ENCODE measurements around the gene YIPF1. TPM values are rescaled to one million over a fixed set of nuclear protein-coding genes. Genes with fewer than 3 reads are reported as not detected.
A peak's percentile ranks its signal among the peaks of the same experiment; 100 is the strongest.

Gene YIPF1
- polyA plus RNA-seq (2013, experiment 1 of 4): 51.0 TPM
- polyA plus RNA-seq (2013, experiment 2 of 4): 55.2 TPM
- 37.0 TPM for polyA plus RNA-seq (2013, experiment 3 of 4)
- polyA plus RNA-seq (2013, experiment 4 of 4): 40.8 TPM

DNA sequence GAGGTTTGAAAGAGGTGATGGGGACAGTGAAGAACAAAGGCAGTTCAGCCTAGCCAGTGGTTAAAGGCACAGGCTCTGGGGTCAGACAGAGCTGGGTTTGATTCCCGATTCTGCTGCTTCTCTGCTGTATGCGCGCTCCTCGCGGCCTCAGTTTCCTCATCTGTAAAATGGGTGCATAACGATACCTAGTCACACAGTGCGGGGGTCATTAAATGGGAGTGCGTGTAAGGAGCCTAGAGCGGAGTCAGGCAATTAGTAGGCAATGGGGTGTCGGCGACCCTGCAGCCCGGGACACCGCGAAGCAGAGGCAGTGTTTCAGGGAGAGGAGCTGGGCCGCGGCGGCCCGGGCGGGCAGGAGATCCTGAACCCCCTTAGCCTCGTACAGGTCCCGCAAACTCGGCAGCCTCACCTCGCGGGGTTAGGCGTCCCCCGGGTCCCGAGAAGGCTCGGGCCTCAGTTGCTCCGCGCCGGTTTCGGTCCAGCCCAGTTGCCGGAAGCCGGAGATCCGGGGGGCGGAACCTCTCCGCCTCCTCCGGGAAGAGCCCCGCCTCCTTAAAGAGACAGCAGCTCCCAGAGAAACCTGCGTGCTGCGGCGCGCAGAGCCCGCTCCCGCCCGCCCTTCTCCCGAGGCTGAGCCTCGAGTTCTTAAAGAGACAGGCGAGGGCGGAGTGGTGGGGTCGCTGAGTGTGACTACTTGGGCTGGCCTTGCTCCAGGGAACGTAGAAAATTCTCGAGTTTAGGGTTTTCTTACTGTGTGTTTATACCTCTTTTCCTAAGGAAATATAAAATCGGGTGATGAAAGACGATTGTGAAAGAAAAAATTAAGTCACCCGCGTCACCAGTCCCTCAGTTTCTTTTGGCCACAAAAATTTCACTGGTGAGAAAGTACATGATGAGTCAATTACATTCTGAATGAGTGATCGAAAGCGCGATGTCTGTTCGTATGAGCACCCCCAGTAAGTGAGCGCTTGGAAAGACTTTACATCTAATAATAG is at the start of gene YIPF1:
TSS of gene YIPF1 (minus strand) at position 494 of the 995 bp plus-strand sequence. CDS start 860 bp downstream, outside the sequence.
- H3K36me3 ChIP-seq (ENCODE audit: control insufficient read depth, insufficient read depth, low read length): no peaks in the 10 kb centered on the region
- peak within 1 kb of the TSS; percentile 84 for H3K4me3 ChIP-seq (ENCODE audit: insufficient read depth, low read depth, low read length)
- no peaks in the 10 kb centered on the region for H3K9me3 ChIP-seq (ENCODE audit: control insufficient read depth, low read length)
- WGBS, 2 experiments: 8% methylated on average over 61 to 62 of the region's 62 CpGs
- no peak within 1 kb of the TSS for H3K27ac ChIP-seq (ENCODE audit: insufficient read depth, low read depth, low read length, poor library complexity, severe bottlenecking)
- no peaks in the 10 kb centered on the region for H3K4me1 ChIP-seq (ENCODE audit: control insufficient read depth, insufficient read depth, low read length)
- no peaks in the 10 kb centered on the region for H3K27me3 ChIP-seq (ENCODE audit: control insufficient read depth, insufficient read depth, low read length, poor library complexity, severe bottlenecking)

DNA sequence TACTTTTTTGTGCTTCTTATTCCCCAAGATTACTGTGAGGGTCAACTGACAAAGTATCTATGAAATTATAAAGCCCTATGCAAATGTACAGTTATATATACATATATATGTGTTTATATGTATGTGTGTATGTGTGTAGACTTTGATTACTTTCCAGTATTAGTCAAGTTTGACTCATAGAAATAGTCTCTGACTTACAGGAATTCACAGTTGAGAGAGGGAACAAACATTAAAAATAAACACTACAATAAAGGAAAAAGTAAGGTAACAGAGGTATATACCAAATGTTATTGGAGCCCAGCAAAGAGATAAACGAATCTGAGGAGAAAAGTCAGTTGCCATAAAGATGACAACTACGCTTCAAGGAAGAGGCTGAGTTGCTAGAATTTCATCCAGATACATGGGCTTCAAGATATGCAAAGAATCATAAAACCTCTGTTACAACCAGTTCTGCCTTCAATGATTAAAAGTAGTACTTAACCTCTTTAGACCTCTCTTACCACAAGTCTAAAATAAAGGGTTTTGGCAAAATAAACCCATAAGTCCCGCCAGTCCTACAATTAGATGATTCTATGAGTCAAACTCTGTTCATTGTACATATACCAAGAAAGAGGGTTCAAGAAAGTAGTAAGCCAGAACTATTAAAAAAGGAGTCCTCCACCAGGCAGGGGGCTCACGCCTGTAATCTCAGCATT is 48.7 kb upstream of the YIPF1 start:
- 93 to 94% methylated on average over 4 of the region's 4 CpGs for WGBS, 2 experiments
- Histone ChIP-seq H3K4me3 (ENCODE audit: insufficient read depth, low read depth, low read length) (no peak overlapping the region), H3K9me3 (ENCODE audit: control insufficient read depth, low read length) (peaks cover 3% of the 10 kb centered on the region), H3K36me3 (ENCODE audit: control insufficient read depth, insufficient read depth, low read length) (peaks cover 10% of the 10 kb centered on the region), H3K27ac (ENCODE audit: insufficient read depth, low read depth, low read length, poor library complexity, severe bottlenecking) (no peak overlapping the region), H3K4me1 (ENCODE audit: control insufficient read depth, insufficient read depth, low read length) (peaks cover 4% of the 10 kb centered on the region), H3K27me3 (ENCODE audit: control insufficient read depth, insufficient read depth, low read length, poor library complexity, severe bottlenecking) (no peaks in the 10 kb centered on the region)

DNA sequence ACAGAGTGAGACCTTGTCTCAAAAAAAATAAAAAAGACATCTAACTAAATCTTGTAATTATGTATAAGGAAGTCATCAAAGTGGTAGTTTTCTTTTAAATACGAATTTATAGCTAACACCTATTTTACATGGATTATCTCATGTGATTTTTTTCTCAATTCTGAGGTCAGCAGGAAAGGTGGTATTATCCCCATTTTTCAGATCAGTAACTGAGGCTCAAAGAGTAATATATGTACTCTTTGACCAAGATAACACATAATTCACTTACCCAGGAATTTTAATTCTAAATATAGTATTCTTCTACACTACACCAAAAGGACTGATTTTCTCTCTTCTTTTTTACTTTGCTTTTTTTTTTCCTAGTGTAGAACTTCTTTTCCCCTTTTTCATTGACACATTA is 46.8 kb upstream of the YIPF1 start:
- no peaks in the 10 kb centered on the region for H3K4me1 ChIP-seq (ENCODE audit: control insufficient read depth, insufficient read depth, low read length)
- peaks cover 12% of the 10 kb centered on the region for H3K36me3 ChIP-seq (ENCODE audit: control insufficient read depth, insufficient read depth, low read length)
- H3K9me3 ChIP-seq (ENCODE audit: control insufficient read depth, low read length): peaks cover 3% of the 10 kb centered on the region
- no peak overlapping the region for H3K27ac ChIP-seq (ENCODE audit: insufficient read depth, low read depth, low read length, poor library complexity, severe bottlenecking)
- H3K4me3 ChIP-seq (ENCODE audit: insufficient read depth, low read depth, low read length): no peak overlapping the region
- H3K27me3 ChIP-seq (ENCODE audit: control insufficient read depth, insufficient read depth, low read length, poor library complexity, severe bottlenecking): no peaks in the 10 kb centered on the region
- 100% methylated on average over 1 of the region's 1 CpG; no CpG with 5 or more reads in 1 of the 2 experiments for WGBS, 2 experiments

DNA sequence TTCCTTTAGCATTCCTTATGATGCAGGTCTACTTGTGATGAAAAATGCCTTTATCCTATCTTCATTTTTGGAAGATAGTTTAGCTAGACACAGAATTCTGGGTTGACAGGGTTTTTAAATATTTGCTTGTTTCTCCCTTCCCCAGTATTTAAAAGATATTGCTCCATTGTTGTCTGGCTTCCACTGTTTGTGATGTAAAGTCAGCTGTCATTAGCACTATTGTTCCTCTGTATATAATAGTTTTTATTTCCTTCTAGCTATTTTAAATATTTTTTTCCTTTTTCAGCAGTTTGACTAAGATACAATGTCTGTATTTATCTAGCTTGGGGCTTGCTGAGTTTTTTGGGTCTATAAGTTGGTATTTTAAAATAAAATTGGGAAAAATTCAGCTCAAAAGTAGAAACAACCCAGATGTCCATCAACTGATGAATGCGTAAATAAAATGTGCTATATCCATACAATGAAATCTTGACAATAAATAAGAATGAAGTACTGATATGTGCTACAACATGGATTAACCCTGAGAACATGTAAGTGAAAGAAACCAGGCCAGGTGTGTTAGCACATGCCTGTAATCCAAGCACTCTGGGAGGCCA is 44.7 kb upstream of the YIPF1 start:
- H3K27me3 ChIP-seq (ENCODE audit: control insufficient read depth, insufficient read depth, low read length, poor library complexity, severe bottlenecking): no peaks in the 10 kb centered on the region
- H3K4me1 ChIP-seq (ENCODE audit: control insufficient read depth, insufficient read depth, low read length): no peaks in the 10 kb centered on the region

DNA sequence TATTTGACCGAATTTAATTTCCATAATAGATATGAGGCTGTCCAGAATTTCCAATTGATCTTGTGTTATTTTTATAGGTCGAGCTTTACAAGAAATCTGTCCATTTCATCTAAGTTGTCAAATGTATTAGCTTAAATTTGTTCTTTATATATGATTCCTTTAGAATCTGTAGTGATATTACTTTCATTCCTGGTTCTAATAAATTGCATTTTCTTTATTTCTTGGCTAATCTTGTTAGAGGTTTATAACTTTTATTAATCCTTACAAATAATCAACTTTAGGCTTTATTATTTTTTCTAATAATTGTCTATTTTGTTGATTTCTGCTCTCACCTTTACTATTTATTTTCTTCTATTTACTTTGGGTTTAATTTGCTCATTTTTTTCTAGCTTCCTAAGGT is 41.9 kb upstream of the YIPF1 start:
- Histone ChIP-seq H3K4me1 (ENCODE audit: control insufficient read depth, insufficient read depth, low read length) (no peaks in the 10 kb centered on the region), H3K9me3 (ENCODE audit: control insufficient read depth, low read length) (peaks cover 3% of the 10 kb centered on the region), H3K36me3 (ENCODE audit: control insufficient read depth, insufficient read depth, low read length) (peaks cover 15% of the 10 kb centered on the region), H3K4me3 (ENCODE audit: insufficient read depth, low read depth, low read length) (no peak overlapping the region), H3K27ac (ENCODE audit: insufficient read depth, low read depth, low read length, poor library complexity, severe bottlenecking) (no peak overlapping the region), H3K27me3 (ENCODE audit: control insufficient read depth, insufficient read depth, low read length, poor library complexity, severe bottlenecking) (no peaks in the 10 kb centered on the region)
- 83 to 100% methylated on average over 1 to 2 of the region's 2 CpGs for WGBS, 2 experiments

More for the DNA sequence above, 44.7 kb upstream of the YIPF1 start:
- WGBS, 2 experiments: 100% methylated on average over 1 of the region's 1 CpG; no CpG with 5 or more reads in 1 of the 2 experiments
- H3K36me3 ChIP-seq (ENCODE audit: control insufficient read depth, insufficient read depth, low read length): peaks cover 12% of the 10 kb centered on the region
- no peak overlapping the region for H3K27ac ChIP-seq (ENCODE audit: insufficient read depth, low read depth, low read length, poor library complexity, severe bottlenecking)
- peaks cover 3% of the 10 kb centered on the region for H3K9me3 ChIP-seq (ENCODE audit: control insufficient read depth, low read length)
- no peak overlapping the region for H3K4me3 ChIP-seq (ENCODE audit: insufficient read depth, low read depth, low read length)

DNA sequence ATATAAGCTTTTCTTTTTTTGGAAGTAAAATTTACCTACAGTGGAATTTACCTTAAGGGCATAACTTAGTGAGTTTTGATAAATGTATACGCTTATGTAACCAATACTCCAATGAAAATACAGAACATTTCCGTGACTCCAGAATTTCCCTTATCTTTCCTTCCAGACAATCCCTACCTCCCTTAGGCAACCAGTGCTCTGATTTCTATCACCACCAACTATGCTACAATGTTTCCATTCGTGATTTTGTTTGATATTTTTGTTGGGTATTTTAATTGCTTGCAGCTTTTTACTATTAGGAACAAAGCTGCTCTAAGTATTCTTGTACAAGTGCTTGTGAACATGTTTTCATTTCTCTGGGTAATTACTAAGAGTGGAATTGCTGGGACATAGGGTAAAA is 41.3 kb upstream of the YIPF1 start:
- H3K9me3 ChIP-seq (ENCODE audit: control insufficient read depth, low read length): peaks cover 3% of the 10 kb centered on the region
- WGBS, 2 experiments: 87 to 88% methylated on average over 3 of the region's 3 CpGs
- peaks cover 15% of the 10 kb centered on the region for H3K36me3 ChIP-seq (ENCODE audit: control insufficient read depth, insufficient read depth, low read length)
- no peak overlapping the region for H3K4me3 ChIP-seq (ENCODE audit: insufficient read depth, low read depth, low read length)
- H3K27me3 ChIP-seq (ENCODE audit: control insufficient read depth, insufficient read depth, low read length, poor library complexity, severe bottlenecking): no peaks in the 10 kb centered on the region
- no peak overlapping the region for H3K27ac ChIP-seq (ENCODE audit: insufficient read depth, low read depth, low read length, poor library complexity, severe bottlenecking)
- H3K4me1 ChIP-seq (ENCODE audit: control insufficient read depth, insufficient read depth, low read length): no peaks in the 10 kb centered on the region

DNA sequence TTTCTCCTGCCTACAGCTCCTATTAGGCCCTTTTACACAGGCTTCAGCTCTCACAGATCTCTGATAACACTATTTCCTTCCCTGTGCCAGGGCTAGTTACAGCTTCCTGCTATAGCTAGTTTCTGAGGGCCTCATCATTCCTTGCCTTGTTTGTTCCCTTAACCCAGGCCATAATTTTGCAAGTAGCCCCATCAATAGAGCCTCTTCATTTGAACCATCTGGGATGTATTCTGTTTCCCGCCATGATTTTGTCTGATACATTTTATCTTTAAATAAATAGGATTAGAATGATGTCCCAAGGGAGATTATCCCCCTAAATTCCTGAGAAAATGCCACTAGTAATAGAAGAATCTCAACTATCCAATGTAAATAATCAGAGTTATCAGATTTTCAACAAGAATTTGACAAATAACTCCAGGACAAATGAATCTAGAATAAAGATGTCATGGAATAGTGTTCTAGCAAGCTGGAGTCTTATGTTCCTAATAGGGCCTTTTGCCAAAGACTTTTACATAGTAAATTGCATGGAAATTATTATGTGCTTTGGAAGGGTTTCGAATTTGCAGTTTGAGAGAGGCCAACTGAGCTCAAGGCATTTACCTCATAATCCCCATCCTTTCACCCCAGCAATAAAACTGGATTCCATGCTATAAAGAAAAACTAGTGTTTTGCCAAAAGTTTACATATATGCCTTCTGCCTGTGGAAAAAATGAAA is 39.8 kb upstream of the YIPF1 start:
- 100% methylated on average over 2 of the region's 2 CpGs; no CpG with 5 or more reads in 1 of the 2 experiments for WGBS, 2 experiments

DNA sequence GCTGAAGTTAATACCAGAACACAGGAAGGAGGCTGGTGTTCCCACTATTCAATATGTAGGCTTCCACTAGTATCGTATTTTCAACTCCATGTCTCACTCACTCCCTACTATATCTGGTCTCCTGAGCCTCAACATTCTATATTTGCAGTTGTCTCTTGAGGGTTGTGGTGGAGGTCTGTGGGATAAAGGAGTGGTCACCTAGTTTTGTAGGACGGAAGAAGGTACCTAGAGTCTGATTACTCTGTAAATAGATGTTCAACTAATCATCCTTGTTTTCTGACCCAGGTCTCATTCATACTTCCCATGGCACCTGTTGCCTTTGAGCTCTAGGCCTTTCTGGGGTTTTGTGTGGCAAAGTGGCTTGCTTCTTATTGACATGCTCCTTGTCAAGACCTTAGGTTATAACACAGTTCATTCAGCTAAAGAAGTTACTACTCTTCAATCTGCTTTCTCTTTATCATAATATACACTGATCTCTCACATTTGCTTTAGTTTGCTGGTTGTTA is 37.8 kb upstream of the YIPF1 start:
- Histone ChIP-seq H3K4me1 (ENCODE audit: control insufficient read depth, insufficient read depth, low read length) (no peaks in the 10 kb centered on the region), H3K36me3 (ENCODE audit: control insufficient read depth, insufficient read depth, low read length) (peaks cover 5% of the 10 kb centered on the region), H3K27me3 (ENCODE audit: control insufficient read depth, insufficient read depth, low read length, poor library complexity, severe bottlenecking) (no peaks in the 10 kb centered on the region), H3K9me3 (ENCODE audit: control insufficient read depth, low read length) (no peaks in the 10 kb centered on the region), H3K4me3 (ENCODE audit: insufficient read depth, low read depth, low read length) (no peak overlapping the region), H3K27ac (ENCODE audit: insufficient read depth, low read depth, low read length, poor library complexity, severe bottlenecking) (no peak overlapping the region)
- 100% methylated on average over 2 of the region's 2 CpGs for WGBS, 2 experiments

More for the DNA sequence above, 39.8 kb upstream of the YIPF1 start:
- Histone ChIP-seq H3K9me3 (ENCODE audit: control insufficient read depth, low read length) (peaks cover 3% of the 10 kb centered on the region), H3K27ac (ENCODE audit: insufficient read depth, low read depth, low read length, poor library complexity, severe bottlenecking) (no peak overlapping the region), H3K27me3 (ENCODE audit: control insufficient read depth, insufficient read depth, low read length, poor library complexity, severe bottlenecking) (no peaks in the 10 kb centered on the region), H3K36me3 (ENCODE audit: control insufficient read depth, insufficient read depth, low read length) (peaks cover 5% of the 10 kb centered on the region), H3K4me3 (ENCODE audit: insufficient read depth, low read depth, low read length) (no peak overlapping the region), H3K4me1 (ENCODE audit: control insufficient read depth, insufficient read depth, low read length) (no peaks in the 10 kb centered on the region)

DNA sequence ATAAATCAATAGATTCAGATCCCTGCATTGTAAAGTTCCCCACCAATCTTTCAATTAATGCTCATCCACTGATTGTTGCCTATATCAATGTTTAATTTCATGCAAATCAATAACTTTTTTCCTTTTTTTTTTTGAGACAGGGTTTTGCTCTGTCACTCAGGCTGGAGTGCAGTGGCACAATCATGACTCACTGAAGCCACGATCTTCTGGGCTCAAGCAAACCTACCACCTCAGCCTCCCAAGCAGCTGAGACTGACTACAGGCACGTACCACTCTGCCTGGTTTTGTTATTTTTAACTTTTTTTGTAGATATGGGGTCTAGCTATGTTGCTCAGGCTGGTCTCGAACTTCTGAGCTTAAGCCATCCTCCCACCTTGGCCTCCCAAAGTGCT is 30.1 kb upstream of the YIPF1 start:
- H3K36me3 ChIP-seq (ENCODE audit: control insufficient read depth, insufficient read depth, low read length): peaks cover 5% of the 10 kb centered on the region
- no peaks in the 10 kb centered on the region for H3K9me3 ChIP-seq (ENCODE audit: control insufficient read depth, low read length)
- no peaks in the 10 kb centered on the region for H3K27me3 ChIP-seq (ENCODE audit: control insufficient read depth, insufficient read depth, low read length, poor library complexity, severe bottlenecking)
- WGBS, 2 experiments: 85 to 95% methylated on average over 3 of the region's 3 CpGs
- H3K4me1 ChIP-seq (ENCODE audit: control insufficient read depth, insufficient read depth, low read length): no peaks in the 10 kb centered on the region
- H3K27ac ChIP-seq (ENCODE audit: insufficient read depth, low read depth, low read length, poor library complexity, severe bottlenecking): no peak overlapping the region
- no peak overlapping the region for H3K4me3 ChIP-seq (ENCODE audit: insufficient read depth, low read depth, low read length)
